ENCODE data around the gene RASGRF2. TPM values are rescaled to one million over a fixed set of nuclear protein-coding genes. Genes with fewer than 3 reads are reported as not detected.
"Not testable (repeated sequence)": the region's sequence is repeated elsewhere in the genome, so short reads cannot be mapped to it uniquely, and the experiment has no call there.

The RASGRF2 gene
- total and polyA plus RNA-seq, 8 donors = 1.1 to 2.7 (median 1.4) TPM

- H3K4me1 ChIP-seq = peaks cover 0 to 5% (median 5%) of the 10 kb centered on the region in 3 donors
- FAIRE-seq (no peak), DNase-seq (no peak), ATAC-seq (no peak)
- H3K27me3 ChIP-seq = no peaks in the 10 kb centered on the region
- 95 to 98% methylated on average over 8 of the region's 8 CpGs for WGBS, 2 donors
- H3K27ac ChIP-seq = no peak overlapping the region
- intact Hi-C loops (cut with DNase I) = no loop called here
- H3K9me3 ChIP-seq = no peaks in the 10 kb centered on the region
- TF ChIP-seq, protein P1, sequence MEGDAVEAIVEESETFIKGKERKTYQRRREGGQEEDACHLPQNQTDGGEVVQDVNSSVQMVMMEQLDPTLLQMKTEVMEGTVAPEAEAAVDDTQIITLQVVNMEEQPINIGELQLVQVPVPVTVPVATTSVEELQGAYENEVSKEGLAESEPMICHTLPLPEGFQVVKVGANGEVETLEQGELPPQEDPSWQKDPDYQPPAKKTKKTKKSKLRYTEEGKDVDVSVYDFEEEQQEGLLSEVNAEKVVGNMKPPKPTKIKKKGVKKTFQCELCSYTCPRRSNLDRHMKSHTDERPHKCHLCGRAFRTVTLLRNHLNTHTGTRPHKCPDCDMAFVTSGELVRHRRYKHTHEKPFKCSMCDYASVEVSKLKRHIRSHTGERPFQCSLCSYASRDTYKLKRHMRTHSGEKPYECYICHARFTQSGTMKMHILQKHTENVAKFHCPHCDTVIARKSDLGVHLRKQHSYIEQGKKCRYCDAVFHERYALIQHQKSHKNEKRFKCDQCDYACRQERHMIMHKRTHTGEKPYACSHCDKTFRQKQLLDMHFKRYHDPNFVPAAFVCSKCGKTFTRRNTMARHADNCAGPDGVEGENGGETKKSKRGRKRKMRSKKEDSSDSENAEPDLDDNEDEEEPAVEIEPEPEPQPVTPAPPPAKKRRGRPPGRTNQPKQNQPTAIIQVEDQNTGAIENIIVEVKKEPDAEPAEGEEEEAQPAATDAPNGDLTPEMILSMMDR (IDR thresholded peaks at IDR 0.05) = no peak
- no peak overlapping the region for H3K4me3 ChIP-seq
- H3K36me3 ChIP-seq = no peaks in the 10 kb centered on the region
These were observed 309.7 kb downstream of the RASGRF2 start for GRCh38 chr5:81269751-81270393.

DNA sequence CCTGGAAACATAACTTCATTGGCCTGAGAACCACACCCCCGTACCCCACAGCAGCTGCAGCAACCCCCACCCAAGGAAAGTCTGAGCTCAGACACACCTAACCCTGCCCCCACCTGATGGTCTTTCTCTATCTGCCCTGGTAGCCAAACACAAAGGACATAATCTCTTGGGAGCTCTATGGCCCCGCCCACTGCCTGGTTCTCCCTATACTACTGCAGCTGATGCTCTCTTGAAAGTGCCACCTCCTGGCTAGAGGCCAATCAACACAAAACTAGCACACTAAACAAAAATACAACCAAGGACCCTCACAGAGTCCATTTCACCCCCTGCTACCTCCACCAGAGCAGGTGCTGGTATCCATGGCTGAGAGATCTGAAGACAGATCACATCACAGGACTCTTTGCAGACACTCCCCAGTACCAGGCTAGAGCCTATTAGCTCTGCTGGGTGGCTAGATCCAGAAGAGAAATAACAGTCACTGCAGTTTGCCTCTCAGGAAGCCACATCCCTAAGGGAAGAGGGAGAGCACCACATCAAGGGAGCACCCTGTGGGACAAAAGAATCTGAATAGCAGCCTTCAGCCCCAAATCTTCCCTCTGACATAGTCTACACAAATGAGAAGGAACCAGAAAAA, 310.3 kb downstream of the RASGRF2 start:
- H3K9me3 ChIP-seq; DNase-seq; H3K36me3 ChIP-seq; H3K4me1 ChIP-seq; H3K27ac ChIP-seq; ATAC-seq; H3K27me3 ChIP-seq; FAIRE-seq; H3K4me3 ChIP-seq; intact Hi-C loops (cut with DNase I): not testable (repeated sequence)
- 96 to 98% methylated on average over 2 of the region's 2 CpGs for WGBS, 2 donors
